Thoracic aorta (tissue), 2 donors: ENCODE data around the gene ENDOG. TPM values are rescaled to one million over a fixed set of nuclear protein-coding genes. Genes with fewer than 3 reads are reported as not detected.
A peak's percentile ranks its signal among the peaks of the same experiment; 100 is the strongest.

ENCODE experiments used
- ATAC-seq: fragments of 150-250 bp; one replicate; pipeline ENCODE4 v1.8.0; 2017; ENCODE audit warnings: low read depth; ENCODE audit not compliant: insufficient number of reproducible peaks, low FRiP score
- DNase-seq: peaks from one replicate; pipeline ENCODE4 v3.0.0-alpha.2; 2020; ENCODE audit warnings: low spot score
- H3K27ac ChIP-seq, 2 donors: fragments of 200-600 bp; sonication (generic); 1 replicate in 1 of 2; 2 replicates in 1 of 2; pipeline ENCODE4 v1.5.1; 2016; ENCODE audit warnings: mild to moderate bottlenecking in 2 of 2, moderate library complexity in 2 of 2
- H3K27me3 ChIP-seq: fragments of 200-600 bp; sonication (generic); replicated peaks from 2 replicates; pipeline ENCODE4 v1.6.0; 2016; ENCODE audit warnings: mild to moderate bottlenecking; ENCODE audit not compliant: insufficient read depth
- H3K36me3 ChIP-seq: fragments of 200-600 bp; sonication (generic); one replicate; pipeline ENCODE4 v1.5.1; 2016
- H3K4me1 ChIP-seq, 2 donors: fragments of 200-600 bp; sonication (generic); 1 replicate in 1 of 2; 2 replicates in 1 of 2; pipeline versions ENCODE4 v1.5.1 to v1.6.0; 2016; ENCODE audit warnings: low read depth in 2 of 2, mild to moderate bottlenecking in 1 of 2; ENCODE audit not compliant: control insufficient read depth in 1 of 2
- H3K4me3 ChIP-seq: fragments of 200-600 bp; sonication (generic); 2 replicates; pipeline ENCODE4 v1.5.1; 2016; ENCODE audit warnings: mild to moderate bottlenecking
- H3K9me3 ChIP-seq: fragments of 200-600 bp; sonication (generic); 2 replicates; pipeline ENCODE4 v1.5.1; 2016
- CTCF ChIP-seq: fragments of 200-600 bp; sonication (generic); IDR thresholded peaks from one replicate; pipeline ENCODE4 v1.5.1; 2019; ENCODE audit warnings: antibody characterized with exemption
- total RNA-seq, 2 donors: library from RNA; depleted of rRNA; stranded (reverse); fragments of >200 nt; gene quantifications; one replicate each; pipeline versions ENCODE4 v1.1.0 to v1.2.3, GENCODE V29; 2016

ENDOG gene
- 10 to 100 TPM; 21.2 to 26.4 TPM for total RNA-seq

GRCh38 chr9:128818099-128818838 lies at the start of gene ENDOG:
Gene ENDOG, plus strand, starts transcription at chr9:128818500. Its CDS starts 185 bp downstream, at chr9:128818685.
- peak; percentile 86 for DNase-seq
- Histone ChIP-seq H3K27me3 (no peaks in the 10 kb centered on the region), H3K36me3 (peaks cover 15% of the 10 kb centered on the region), H3K27ac (peak within 1 kb of the TSS; percentile 84), H3K9me3 (no peaks in the 10 kb centered on the region), H3K4me1 (peaks cover 8 to 12% of the 10 kb centered on the region in 2 donors), H3K4me3 (peak within 1 kb of the TSS; percentile 75)
- ATAC-seq = peak; percentile 98
- TF ChIP-seq CTCF = peak; percentile 98

- H3K4me1 ChIP-seq = peaks cover 10 to 32% of the 10 kb centered on the region in 2 donors
- H3K27me3 ChIP-seq = no peaks in the 10 kb centered on the region
- no peak overlapping the region for H3K27ac ChIP-seq
- peaks cover 8% of the 10 kb centered on the region for H3K36me3 ChIP-seq
- H3K4me3 ChIP-seq = no peak overlapping the region
- no peak for DNase-seq
- no peak for ATAC-seq
- TF ChIP-seq CTCF = no peak
- no peaks in the 10 kb centered on the region for H3K9me3 ChIP-seq
Measured at GRCh38 chr9:128768606-128769005, 49.7 kb upstream of the ENDOG start.

GRCh38 chr9:128770286-128771030 lies 47.8 kb upstream of the ENDOG start:
- TF ChIP-seq CTCF = no peak
- Histone ChIP-seq H3K4me3 (peak overlapping the region; percentile 100), H3K4me1 (peaks cover 10 to 32% of the 10 kb centered on the region in 2 donors), H3K9me3 (no peaks in the 10 kb centered on the region), H3K27me3 (no peaks in the 10 kb centered on the region), H3K36me3 (peaks cover 8% of the 10 kb centered on the region), H3K27ac (peak overlapping the region in 1 of 2 donors; percentile 89)
- DNase-seq = no peak
- ATAC-seq = no peak

GRCh38 chr9:128771094-128771721 lies 47.1 kb upstream of the ENDOG start:
- Histone ChIP-seq H3K27me3 (no peaks in the 10 kb centered on the region), H3K36me3 (peaks cover 8% of the 10 kb centered on the region), H3K9me3 (no peaks in the 10 kb centered on the region), H3K4me1 (peaks cover 10 to 32% of the 10 kb centered on the region in 2 donors), H3K27ac (peak overlapping the region; percentile 89 to 93), H3K4me3 (peak overlapping the region; percentile 100)
- ATAC-seq = peak; percentile 8
- TF ChIP-seq CTCF = no peak
- DNase-seq = no peak
